ENCODE results near the gene MS4A7.
"Not testable (repeated sequence)": the region's sequence is repeated elsewhere in the genome, so short reads cannot be mapped to it uniquely, and the experiment has no call there.

GRCh38 chr11:60366262-60366904 is 11.9 kb upstream of the MS4A7 start:
- TF ChIP-seq EZH2phosphoT487 (IDR thresholded peaks at IDR 0.05; ENCODE audit: insufficient read depth, low read depth); EZH2 (IDR thresholded peaks at IDR 0.05; ENCODE audit: insufficient read depth, poor library complexity, severe bottlenecking): not testable (repeated sequence)

Measured in GM23248 (cell line).